ENCODE data around the gene DDX46.

DDX46 gene

GRCh38 chr5:134819407-134819963 is 60.9 kb downstream of the DDX46 start:
- H3K27ac ChIP-seq (ENCODE audit: insufficient read depth in 1 of 2, low read depth in 1 of 2, low read length in 2 of 2, poor library complexity in 1 of 2, severe bottlenecking in 2 of 2) = no peak overlapping the region

GRCh38 chr5:134821841-134822240 is 63.3 kb downstream of the DDX46 start:
- H3K27ac ChIP-seq (ENCODE audit: insufficient read depth in 1 of 2, low read depth in 1 of 2, low read length in 2 of 2, poor library complexity in 1 of 2, severe bottlenecking in 2 of 2) = no peak overlapping the region
- ChIA-PET POLR2A (no interaction called here), CTCF (no interaction called here)
- peaks cover 18 to 67% (median 49%) of the 10 kb centered on the region in 4 experiments for H3K36me3 ChIP-seq (ENCODE audit: control insufficient read depth in 4 of 4, insufficient read depth in 4 of 4, low read length in 3 of 4)
- 93% methylated on average over 3 of the region's 7 CpGs for WGBS (ENCODE audit: insufficient coverage)
- no peaks in the 10 kb centered on the region for H3K27me3 ChIP-seq (replicated peaks in 2 of 5; ENCODE audit: control insufficient read depth in 4 of 5, insufficient read depth in 5 of 5, low read length in 4 of 5)
- no peak for DNase-seq
- H3K4me3 ChIP-seq (ENCODE audit: control insufficient read depth in 1 of 7, extremely low read depth in 1 of 7, insufficient read depth in 4 of 7, low read depth in 2 of 7, low read length in 6 of 7) = no peak overlapping the region
- H3K4me1 ChIP-seq (ENCODE audit: control extremely low read depth in 1 of 4, control insufficient read depth in 4 of 4, insufficient read depth in 4 of 4, low read length in 3 of 4) = peaks cover 0 to 8% (median 0%) of the 10 kb centered on the region in 4 experiments
- no peaks in the 10 kb centered on the region for H3K9me3 ChIP-seq (ENCODE audit: control extremely low read depth in 1 of 5, control insufficient read depth in 4 of 5, insufficient read depth in 2 of 5, low read depth in 1 of 5, low read length in 4 of 5)

More at GRCh38 chr5:134819407-134819963, 60.9 kb downstream of the DDX46 start:
- Histone ChIP-seq H3K4me1 (ENCODE audit: control extremely low read depth in 1 of 4, control insufficient read depth in 4 of 4, insufficient read depth in 4 of 4, low read length in 3 of 4) (peaks cover 0 to 3% (median 2%) of the 10 kb centered on the region in 4 experiments), H3K4me3 (ENCODE audit: control insufficient read depth in 1 of 7, extremely low read depth in 1 of 7, insufficient read depth in 4 of 7, low read depth in 2 of 7, low read length in 6 of 7) (no peak overlapping the region), H3K36me3 (ENCODE audit: control insufficient read depth in 4 of 4, insufficient read depth in 4 of 4, low read length in 3 of 4) (peaks cover 17 to 69% (median 51%) of the 10 kb centered on the region in 4 experiments), H3K9me3 (ENCODE audit: control extremely low read depth in 1 of 5, control insufficient read depth in 4 of 5, insufficient read depth in 2 of 5, low read depth in 1 of 5, low read length in 4 of 5) (no peaks in the 10 kb centered on the region), H3K27me3 (replicated peaks in 2 of 5; ENCODE audit: control insufficient read depth in 4 of 5, insufficient read depth in 5 of 5, low read length in 4 of 5) (peaks cover 0 to 2% (median 0%) of the 10 kb centered on the region in 5 experiments)
- no peak for DNase-seq
- ChIA-PET CTCF (no interaction called here), POLR2A (no interaction called here)
- WGBS (ENCODE audit: insufficient coverage) = 86% methylated on average over 1 of the region's 4 CpGs

- H3K4me3 ChIP-seq (ENCODE audit: control insufficient read depth in 1 of 7, extremely low read depth in 1 of 7, insufficient read depth in 4 of 7, low read depth in 2 of 7, low read length in 6 of 7) = no peak overlapping the region
- no peak overlapping the region for H3K27ac ChIP-seq (ENCODE audit: insufficient read depth in 1 of 2, low read depth in 1 of 2, low read length in 2 of 2, poor library complexity in 1 of 2, severe bottlenecking in 2 of 2)
- CTCF ChIA-PET = interaction anchor here (0.9 to 2.8 kb wide), 5 partner anchors 10 to 40 kb away, joined by 3 to 9 read pairs (median 3); no protein-coding TSS in a partner anchor
- no peak for DNase-seq
- POLR2A ChIA-PET = interaction anchor here (1.5 kb wide), 1 partner anchor 21 kb away, joined by 3 read pairs; the partner anchor contains the start of gene C5orf24
- peaks cover 18 to 60% (median 43%) of the 10 kb centered on the region in 4 experiments for H3K36me3 ChIP-seq (ENCODE audit: control insufficient read depth in 4 of 4, insufficient read depth in 4 of 4, low read length in 3 of 4)
- H3K9me3 ChIP-seq (ENCODE audit: control extremely low read depth in 1 of 5, control insufficient read depth in 4 of 5, insufficient read depth in 2 of 5, low read depth in 1 of 5, low read length in 4 of 5) = no peaks in the 10 kb centered on the region
- H3K4me1 ChIP-seq (ENCODE audit: control extremely low read depth in 1 of 4, control insufficient read depth in 4 of 4, insufficient read depth in 4 of 4, low read length in 3 of 4) = peaks cover 0 to 8% (median 0%) of the 10 kb centered on the region in 4 experiments
- WGBS (ENCODE audit: insufficient coverage) = 100% methylated on average over 1 of the region's 1 CpG
- H3K27me3 ChIP-seq (replicated peaks in 2 of 5; ENCODE audit: control insufficient read depth in 4 of 5, insufficient read depth in 5 of 5, low read length in 4 of 5) = no peaks in the 10 kb centered on the region
Measured at GRCh38 chr5:134824681-134825080, 66.1 kb downstream of the DDX46 start.

- WGBS (ENCODE audit: insufficient coverage) = 100% methylated on average over 1 of the region's 7 CpGs
- Histone ChIP-seq H3K9me3 (ENCODE audit: control extremely low read depth in 1 of 5, control insufficient read depth in 4 of 5, insufficient read depth in 2 of 5, low read depth in 1 of 5, low read length in 4 of 5) (no peaks in the 10 kb centered on the region), H3K36me3 (ENCODE audit: control insufficient read depth in 4 of 4, insufficient read depth in 4 of 4, low read length in 3 of 4) (peaks cover 16 to 56% (median 41%) of the 10 kb centered on the region in 4 experiments), H3K4me1 (ENCODE audit: control extremely low read depth in 1 of 4, control insufficient read depth in 4 of 4, insufficient read depth in 4 of 4, low read length in 3 of 4) (peaks cover 0 to 8% (median 0%) of the 10 kb centered on the region in 4 experiments), H3K27ac (ENCODE audit: insufficient read depth in 1 of 2, low read depth in 1 of 2, low read length in 2 of 2, poor library complexity in 1 of 2, severe bottlenecking in 2 of 2) (no peak overlapping the region), H3K27me3 (replicated peaks in 2 of 5; ENCODE audit: control insufficient read depth in 4 of 5, insufficient read depth in 5 of 5, low read length in 4 of 5) (no peaks in the 10 kb centered on the region), H3K4me3 (ENCODE audit: control insufficient read depth in 1 of 7, extremely low read depth in 1 of 7, insufficient read depth in 4 of 7, low read depth in 2 of 7, low read length in 6 of 7) (no peak overlapping the region)
- DNase-seq = no peak
- CTCF ChIA-PET = interaction anchor here (0.9 to 2.8 kb wide), 6 partner anchors 10 to 40 kb away, joined by 3 to 9 read pairs (median 3); no protein-coding TSS in a partner anchor
- POLR2A ChIA-PET = interaction anchor here (1.5 kb wide), 1 partner anchor 20 kb away, joined by 3 read pairs; the partner anchor contains the start of gene C5orf24
Measured at GRCh38 chr5:134825212-134825611, 66.6 kb downstream of the DDX46 start.

- Histone ChIP-seq H3K27ac (ENCODE audit: insufficient read depth in 1 of 2, low read depth in 1 of 2, low read length in 2 of 2, poor library complexity in 1 of 2, severe bottlenecking in 2 of 2) (no peak overlapping the region), H3K4me3 (ENCODE audit: control insufficient read depth in 1 of 7, extremely low read depth in 1 of 7, insufficient read depth in 4 of 7, low read depth in 2 of 7, low read length in 6 of 7) (no peak overlapping the region), H3K9me3 (ENCODE audit: control extremely low read depth in 1 of 5, control insufficient read depth in 4 of 5, insufficient read depth in 2 of 5, low read depth in 1 of 5, low read length in 4 of 5) (no peaks in the 10 kb centered on the region), H3K4me1 (ENCODE audit: control extremely low read depth in 1 of 4, control insufficient read depth in 4 of 4, insufficient read depth in 4 of 4, low read length in 3 of 4) (no peaks in the 10 kb centered on the region), H3K36me3 (ENCODE audit: control insufficient read depth in 4 of 4, insufficient read depth in 4 of 4, low read length in 3 of 4) (peaks cover 2 to 31% (median 7%) of the 10 kb centered on the region in 4 experiments), H3K27me3 (replicated peaks in 2 of 5; ENCODE audit: control insufficient read depth in 4 of 5, insufficient read depth in 5 of 5, low read length in 4 of 5) (no peaks in the 10 kb centered on the region)
- CTCF ChIA-PET = interaction anchor here (1.2 to 1.7 kb wide), 3 partner anchors 10 to 94 kb away, joined by 3 to 6 read pairs (median 3); partner anchors contain the start of gene C5orf24
- POLR2A ChIA-PET = no interaction called here
- 100% methylated on average over 1 of the region's 3 CpGs for WGBS (ENCODE audit: insufficient coverage)
- DNase-seq = no peak
Measured at GRCh38 chr5:134833340-134834032, 74.9 kb downstream of the DDX46 start.

- Histone ChIP-seq H3K27me3 (replicated peaks in 2 of 5; ENCODE audit: control insufficient read depth in 4 of 5, insufficient read depth in 5 of 5, low read length in 4 of 5) (no peaks in the 10 kb centered on the region), H3K27ac (ENCODE audit: insufficient read depth in 1 of 2, low read depth in 1 of 2, low read length in 2 of 2, poor library complexity in 1 of 2, severe bottlenecking in 2 of 2) (no peak overlapping the region), H3K4me1 (ENCODE audit: control extremely low read depth in 1 of 4, control insufficient read depth in 4 of 4, insufficient read depth in 4 of 4, low read length in 3 of 4) (no peaks in the 10 kb centered on the region), H3K4me3 (ENCODE audit: control insufficient read depth in 1 of 7, extremely low read depth in 1 of 7, insufficient read depth in 4 of 7, low read depth in 2 of 7, low read length in 6 of 7) (no peak overlapping the region), H3K36me3 (ENCODE audit: control insufficient read depth in 4 of 4, insufficient read depth in 4 of 4, low read length in 3 of 4) (peaks cover 0 to 43% (median 18%) of the 10 kb centered on the region in 4 experiments), H3K9me3 (ENCODE audit: control extremely low read depth in 1 of 5, control insufficient read depth in 4 of 5, insufficient read depth in 2 of 5, low read depth in 1 of 5, low read length in 4 of 5) (no peaks in the 10 kb centered on the region)
- POLR2A ChIA-PET = no interaction called here
- no peak for DNase-seq
- CTCF ChIA-PET = interaction anchor here (2.4 kb wide), 1 partner anchor 10 kb away, joined by 9 read pairs; no protein-coding TSS in a partner anchor
- no CpG with 5 or more reads among the region's 2 CpGs for WGBS (ENCODE audit: insufficient coverage)
Measured at GRCh38 chr5:134835623-134836022, 77.0 kb downstream of the DDX46 start.
